ENCODE data around the gene FOXP1.
"Not testable (repeated sequence)": the region's sequence is repeated elsewhere in the genome, so short reads cannot be mapped to it uniquely, and the experiment has no call there.

The FOXP1 gene

DNA sequence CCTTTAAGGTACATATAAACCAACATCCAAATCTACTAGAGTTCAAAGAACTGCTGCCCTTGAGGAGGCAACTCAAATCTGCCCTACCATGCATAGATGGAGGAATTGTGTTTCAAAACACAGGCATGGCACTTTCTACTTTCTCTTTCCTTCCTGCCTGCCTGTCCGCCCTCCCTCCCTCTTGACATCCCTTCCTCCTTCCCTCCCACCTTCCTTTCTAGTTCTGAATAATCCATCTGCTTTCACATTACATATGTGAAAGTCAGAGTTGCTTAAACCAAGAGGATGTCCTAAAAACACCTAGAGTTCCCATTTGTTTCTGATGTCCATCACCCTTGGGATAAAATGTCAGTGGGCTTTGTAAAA is 537.6 kb downstream of the FOXP1 start:
- DNase-seq: no peak

DNA sequence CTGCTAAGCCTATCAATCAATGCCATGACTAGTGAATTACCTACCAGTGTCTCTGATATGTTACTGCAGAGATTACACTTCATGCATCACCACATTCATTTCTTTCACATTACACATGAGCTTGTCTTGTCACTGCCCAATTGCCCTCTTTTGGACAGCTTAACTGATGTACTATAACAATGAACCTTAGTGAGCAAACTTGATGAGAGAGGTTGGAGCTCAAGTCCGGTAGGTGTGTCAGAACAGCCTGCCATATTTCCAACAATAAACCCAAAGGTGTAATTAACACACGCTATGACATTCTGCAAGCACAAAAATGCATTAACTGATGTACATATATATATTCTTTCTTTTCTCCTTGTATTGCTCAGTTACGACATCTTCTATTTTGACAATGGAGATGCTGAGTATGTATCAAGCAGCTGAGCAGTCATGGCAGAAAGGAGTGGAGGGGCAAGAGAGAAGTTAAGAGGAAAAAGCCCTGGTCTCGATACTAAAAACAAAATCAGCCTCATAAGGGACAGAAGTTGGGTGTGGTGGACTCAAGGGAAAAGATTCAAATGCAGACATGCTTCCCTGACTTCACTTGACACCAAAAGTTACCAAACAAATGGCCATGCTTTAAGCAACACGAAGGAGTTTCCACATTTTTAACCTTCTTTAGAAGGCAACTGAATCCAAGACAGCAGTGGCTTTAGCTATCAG is 538.2 kb downstream of the FOXP1 start:
- DNase-seq: no peak

DNA sequence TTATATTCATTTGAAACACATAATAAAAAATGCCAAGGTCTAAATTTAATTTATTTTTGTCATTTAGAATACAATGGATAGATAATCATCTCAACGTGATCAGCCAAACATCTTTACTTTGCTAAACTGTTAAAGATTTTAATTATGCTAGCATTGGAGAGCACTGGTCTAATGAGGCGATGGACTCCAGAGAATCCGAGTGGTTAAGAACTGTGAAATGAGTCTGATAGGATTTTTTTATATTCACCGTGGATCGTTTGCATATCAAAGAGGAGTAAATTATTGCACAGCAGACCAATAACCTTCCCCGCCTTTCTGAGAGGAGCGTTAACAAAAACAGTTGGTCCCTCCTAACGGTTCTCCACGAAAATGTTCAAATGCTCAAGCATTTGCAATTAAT is 540.8 kb downstream of the FOXP1 start:
- DNase-seq: no peak

DNA sequence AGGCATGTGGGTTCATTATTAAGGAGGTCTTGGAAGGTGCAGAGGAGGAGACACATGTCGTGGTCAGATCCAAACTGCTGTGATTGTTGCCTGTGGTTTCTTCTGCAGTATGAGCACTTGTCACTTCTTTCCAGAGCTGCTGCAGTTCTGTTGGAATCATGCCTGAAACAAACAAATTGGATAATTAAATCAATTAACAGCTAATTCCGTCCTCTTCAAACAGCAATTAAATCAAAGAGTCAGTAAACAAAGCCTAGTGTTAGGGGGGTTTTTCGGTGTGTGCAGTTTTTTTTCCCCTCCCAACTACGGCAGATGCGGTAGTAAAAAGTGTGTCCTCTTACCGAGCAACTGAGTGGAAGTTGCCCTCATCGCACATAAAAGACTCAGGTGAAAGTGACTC is 542.2 kb downstream of the FOXP1 start:
- DNase-seq: no peak

DNA sequence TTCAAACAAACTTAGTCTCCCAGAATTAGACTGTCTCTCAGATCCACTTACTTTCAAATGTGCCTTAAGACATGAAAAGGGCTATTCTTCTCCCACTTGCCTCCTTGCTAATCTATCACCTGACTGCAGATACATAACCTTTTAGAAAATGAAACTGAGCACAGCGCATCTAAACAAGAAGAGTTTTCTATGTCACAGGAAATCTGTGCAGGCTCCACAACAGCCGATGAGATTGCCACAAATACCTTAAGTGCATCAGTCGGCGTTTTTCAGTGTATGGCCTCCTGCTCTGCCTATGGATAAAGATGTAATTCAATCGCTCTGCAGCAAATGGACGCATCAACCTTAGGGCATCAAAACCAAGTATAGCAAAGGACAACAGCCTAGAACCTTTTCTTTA is 544.2 kb downstream of the FOXP1 start:
- DNase-seq: no peak

DNA sequence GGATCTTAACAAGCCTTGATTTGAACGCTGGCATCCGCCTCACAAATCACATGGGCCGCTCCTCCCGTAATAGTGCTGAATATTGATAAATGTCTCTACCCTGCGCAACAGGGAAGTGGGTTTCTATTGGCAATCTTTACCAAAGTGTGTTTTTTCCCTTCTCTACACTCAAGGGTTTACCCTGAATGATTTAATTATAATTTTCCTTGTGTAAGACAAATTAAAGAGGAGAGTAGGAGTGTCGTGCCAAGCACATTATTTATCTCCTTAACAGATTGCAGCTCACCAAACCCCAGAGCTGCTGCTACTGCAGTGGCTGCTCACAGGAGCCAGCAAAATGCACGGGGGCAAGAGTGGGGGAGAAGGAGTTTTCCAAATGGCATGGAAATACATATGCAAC is 545.8 kb downstream of the FOXP1 start:
- DNase-seq: no peak

DNA sequence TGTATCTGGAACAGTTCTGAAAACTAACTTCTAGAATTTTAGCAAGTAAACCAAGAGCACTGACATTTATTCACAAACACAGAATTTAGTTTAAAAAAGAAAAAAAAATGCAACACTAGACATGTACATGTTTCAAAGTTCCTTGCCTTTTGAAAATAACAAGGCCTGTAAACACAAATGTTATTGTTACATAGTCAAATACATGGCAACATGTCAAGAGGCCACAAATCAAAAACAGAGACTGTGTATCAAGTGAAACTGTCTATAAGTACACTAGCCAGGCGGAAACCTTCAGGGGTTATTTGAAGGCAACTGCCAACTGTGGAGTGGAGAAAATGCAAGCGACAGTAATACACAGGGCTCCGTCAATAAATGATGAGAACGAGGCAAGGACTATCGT is 547.6 kb downstream of the FOXP1 start:
- no peak for DNase-seq

DNA sequence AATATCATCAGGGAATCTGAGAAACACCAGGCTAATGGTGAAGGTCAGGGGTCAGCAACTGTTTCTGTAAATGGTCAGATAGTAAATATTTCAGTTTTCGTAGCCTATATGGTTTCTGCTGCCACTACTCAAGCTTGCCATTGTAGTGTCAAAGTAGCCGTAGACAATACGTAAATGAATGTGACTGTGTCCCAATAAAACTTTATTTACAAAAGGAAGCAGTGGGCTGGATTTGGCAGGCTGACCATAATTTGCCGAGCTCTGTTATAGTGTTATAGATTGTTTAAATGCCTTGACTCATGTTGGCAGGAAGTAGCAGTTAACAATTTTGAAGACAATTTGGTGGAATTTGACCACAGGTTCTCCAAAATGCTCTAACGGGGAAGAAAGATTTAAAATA is 548.2 kb downstream of the FOXP1 start:
- DNase-seq: no peak

DNA sequence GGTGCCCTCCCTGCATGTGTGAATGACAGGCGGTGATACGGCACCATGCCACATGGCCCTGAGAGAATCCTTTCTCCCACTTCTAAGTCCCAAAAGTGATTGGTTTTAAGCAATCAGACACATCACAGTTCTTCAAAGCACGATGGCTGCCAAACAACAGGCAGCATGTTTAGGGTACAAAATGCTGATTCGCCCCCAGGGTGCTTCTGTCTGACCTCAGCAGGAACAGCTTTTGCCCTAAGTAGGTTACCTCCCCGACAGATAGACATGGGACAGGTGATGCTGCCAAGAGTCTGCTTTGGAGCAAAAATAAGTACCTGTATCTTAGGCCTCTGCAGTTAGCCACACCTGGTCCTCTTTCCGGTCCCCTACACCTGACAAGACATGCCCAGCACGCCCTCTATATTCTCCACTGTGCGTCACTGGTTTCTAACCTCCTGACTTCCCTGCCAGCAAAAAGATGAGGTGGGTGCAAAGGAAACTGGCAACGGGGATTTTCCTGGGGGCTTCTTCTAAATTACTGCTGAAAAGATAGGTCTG is 549.8 kb downstream of the FOXP1 start:
- no peak for DNase-seq

DNA sequence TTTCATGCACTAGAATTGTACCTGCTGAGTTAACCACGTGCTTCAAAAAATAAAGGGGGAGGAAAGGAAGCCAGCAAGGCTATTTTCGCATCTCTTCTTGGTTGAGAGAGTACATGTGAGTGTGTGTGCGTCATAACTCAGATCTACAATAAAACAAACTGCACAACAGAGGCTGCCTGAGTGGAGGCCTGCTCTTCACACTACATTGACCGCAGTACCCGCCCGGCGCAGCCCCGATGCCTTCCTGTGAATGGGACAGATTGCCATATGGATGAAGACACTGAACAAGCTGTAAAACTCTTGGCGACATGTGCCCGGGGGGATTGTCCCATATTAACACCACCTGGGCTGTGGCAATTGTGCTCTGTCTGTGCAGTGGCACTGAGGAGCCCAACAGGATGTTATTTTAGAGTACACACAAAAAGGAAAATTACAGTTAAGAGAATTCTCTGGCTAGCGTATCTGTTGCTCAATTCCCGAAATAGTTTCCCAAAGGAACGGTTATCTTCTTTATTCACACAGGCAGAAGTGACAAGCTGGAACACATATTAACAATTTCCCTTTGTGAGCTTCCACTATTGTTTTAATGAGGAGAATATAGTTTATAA is 551.5 kb downstream of the FOXP1 start:
- DNase-seq: no peak

DNA sequence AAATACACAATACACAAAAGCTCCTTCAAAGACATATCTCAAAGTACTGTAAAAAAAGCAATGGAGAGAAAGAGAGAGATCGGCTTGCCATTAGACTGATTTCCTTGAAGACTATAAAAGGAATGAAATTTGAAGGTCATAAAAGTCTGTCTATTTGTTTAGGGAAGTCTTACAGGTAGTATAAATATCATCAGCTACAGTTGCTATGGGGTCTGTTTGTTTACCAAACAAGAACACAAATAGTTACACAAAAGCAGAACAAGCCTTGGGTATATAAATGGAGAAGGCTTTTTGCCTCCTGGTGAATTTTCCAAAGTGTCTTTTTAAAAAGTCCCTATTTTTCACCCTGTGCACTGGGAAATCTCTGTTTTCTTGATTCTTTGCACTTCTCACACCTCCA is 552.3 kb downstream of the FOXP1 start:
- DNase-seq: no peak

DNA sequence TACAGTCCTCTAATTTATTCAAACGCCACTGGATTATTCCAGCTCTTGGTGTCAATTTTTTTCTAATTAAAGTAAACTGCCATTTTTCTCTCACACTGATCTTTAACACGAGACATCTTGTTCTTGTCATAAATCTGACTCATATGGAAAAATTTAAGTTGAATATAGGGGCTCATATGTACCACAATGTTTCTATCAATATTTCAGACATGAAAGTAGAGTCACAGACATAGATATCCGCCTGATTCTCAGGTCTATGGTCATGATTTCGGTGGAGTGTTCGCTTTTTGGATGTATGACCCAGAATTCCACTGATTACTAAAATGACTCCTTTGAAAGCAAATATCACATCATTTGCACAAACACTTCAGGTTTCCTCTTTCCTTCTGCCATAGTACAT is 552.8 kb downstream of the FOXP1 start:
- no peak for DNase-seq

DNA sequence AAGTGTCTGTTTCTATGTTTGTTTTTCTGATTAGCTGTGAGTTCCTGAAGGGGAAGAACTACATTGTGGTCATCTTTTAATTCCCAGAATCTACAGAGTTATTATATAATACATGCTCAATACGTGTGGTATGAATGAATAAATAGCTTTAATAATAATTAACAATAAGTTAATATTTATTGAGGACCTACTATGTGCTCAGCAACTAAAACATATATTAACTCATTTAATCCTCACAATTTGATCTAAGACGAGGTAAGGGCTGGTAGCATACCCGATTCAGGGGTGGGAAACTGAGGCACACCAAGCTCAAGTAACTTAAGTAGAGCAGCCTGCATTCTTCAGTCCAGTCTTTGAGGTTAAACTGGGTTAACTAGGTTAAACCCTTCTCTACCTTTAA is 553.8 kb downstream of the FOXP1 start:
- DNase-seq: no peak

DNA sequence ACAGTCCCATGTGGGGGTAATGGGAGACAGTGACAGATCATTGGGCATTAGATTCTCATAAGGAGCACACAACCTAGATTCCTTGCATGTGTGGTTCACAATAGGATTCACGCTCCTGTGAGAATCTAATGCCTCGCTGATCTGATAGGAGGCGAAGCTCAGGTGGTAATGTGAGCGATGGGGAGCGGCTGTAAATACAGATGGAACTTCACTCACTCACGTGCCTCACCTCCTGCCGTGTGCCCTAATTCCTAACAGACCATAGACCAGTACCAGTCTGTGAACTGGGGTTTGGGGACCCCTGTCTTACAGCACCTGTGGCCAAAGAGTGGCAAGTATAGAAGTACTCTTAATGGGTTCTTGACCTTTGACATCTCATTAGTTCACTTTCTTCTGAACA is 554.7 kb downstream of the FOXP1 start:
- no peak for DNase-seq

DNA sequence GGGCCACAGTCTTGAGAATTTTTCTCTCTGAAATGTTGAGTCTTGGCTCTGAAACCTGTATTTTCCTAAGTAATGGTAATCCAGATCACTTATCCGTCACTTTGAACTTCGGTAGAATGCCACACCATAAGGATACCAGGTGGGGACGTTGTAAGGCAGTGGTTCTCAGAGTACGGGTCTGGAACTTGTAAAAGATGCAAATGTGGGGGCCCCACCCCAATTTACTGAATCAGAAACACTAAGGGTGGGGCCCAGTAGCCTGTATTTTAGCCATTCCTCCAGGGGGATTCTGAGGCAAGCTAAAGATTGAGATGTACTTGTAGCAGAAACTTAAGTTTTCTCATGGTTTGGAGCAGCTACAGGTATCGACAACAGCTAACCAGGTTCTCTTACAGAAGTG is 555.3 kb downstream of the FOXP1 start:
- DNase-seq: no peak

DNA sequence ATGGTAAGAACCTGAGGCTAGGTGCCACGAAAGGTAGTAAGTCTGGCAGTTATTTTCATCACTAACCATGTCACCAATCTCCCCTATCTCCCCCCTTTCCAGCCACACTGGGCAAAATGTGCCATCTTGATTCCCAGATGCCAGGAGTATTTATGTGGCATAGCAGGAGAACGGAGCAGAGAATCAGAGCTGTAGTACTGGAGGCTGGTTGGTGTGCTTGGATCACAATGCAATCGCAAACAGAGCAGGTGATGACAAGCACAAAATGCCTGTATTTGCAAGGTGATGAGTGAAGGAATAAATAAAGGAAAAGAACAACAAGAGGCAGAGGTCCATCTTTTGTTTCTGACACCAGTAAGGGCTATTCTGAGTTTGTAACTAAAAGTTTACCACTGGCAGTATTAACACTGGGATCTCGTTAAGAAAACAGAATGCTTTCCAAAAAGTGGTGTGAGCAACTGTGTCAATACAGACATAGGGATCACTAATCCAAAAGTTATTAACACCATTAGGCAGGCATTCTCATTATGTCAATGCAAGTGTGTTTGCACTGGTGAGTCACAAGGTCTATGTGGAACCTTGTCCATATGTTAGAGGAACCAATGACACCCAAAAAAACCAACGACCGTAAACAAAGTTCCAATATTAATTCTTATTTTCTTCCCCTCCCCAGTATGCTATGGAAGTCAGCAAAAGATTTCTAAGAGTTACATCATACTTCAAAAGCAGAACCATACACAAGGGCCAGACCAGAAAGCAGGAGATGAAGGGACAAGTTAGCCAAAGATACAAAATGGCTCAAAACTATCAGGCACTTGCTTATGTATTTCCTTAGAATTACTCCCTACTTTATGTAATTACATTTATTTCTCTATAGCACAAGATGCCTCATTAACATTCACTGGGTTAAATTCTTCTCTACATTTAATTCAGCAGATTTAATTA is 556.6 kb downstream of the FOXP1 start:
- DNase-seq: no peak

DNA sequence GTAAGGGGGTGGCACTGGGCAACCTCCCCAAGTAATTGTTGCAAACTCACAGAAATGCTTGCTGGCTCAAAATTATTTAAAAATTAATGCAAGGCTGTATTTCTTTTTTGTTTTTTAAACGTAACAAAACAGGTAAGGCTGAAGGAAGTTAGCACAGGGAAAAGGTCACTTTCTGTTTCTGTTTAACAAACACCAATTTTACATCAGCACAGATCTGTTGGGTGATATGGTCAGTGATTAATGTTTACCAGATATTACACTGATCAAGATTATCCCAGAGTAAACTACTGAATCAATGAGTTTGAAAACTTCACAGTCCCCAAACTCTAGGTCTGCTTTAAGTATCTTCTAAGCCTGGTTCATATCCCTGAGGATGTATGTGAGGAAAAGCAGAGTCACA is 558.0 kb downstream of the FOXP1 start:
- DNase-seq: no peak

DNA sequence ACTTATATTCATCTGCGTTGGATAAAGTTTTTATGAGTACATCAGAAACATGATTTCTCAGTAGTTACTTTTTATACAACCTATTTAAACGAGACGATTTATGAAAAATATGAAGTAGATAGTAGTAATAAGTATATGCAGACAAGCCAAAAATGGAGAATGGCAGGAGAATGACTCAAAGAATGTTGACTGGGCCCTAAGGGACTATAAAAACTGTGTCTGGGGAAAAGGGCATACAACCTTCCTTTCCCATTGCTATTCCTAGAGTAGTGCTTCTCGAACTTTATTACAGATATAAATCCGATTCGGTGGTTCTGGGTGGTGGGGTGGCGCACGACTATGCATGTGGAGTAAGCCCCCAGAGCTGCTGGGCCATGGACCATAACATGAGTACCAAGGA is 558.5 kb downstream of the FOXP1 start:
- DNase-seq: no peak

DNA sequence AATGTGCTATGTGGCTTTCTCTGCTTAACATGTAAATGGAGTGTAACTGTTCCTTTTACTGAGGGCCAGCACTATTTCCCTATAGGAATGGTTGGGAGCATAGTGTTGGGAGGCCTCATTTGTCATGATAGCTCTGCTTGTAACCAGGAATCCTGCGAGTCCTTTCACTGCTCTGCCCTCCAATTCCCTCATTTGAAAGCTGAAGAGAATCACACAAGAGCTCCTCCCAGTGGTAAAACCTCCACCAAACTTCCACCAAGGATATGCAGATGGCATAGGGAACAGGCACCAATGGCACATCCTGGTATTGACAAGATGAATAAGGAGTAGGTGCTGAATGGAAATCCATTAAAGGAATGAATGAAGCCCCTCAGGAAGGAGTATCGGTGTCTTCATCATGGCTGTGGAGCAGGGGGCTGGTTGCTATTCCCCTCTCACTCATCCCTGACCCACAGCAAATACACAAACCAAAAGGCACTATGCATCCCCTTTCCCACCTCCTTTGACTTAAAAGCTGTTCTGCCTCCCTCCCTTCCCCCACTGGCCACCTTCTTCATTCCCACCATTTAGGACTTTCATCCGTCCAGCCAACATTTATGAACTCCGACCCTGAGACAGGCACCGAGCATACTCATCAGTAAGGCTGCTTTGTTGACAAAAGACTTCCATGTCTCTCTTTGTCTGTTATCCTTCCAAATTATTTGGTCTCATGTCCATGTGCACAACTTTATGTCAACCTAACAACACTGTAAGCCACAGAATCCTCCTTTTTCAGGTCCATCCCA is 560.8 kb downstream of the FOXP1 start:
- no peak for DNase-seq

DNA sequence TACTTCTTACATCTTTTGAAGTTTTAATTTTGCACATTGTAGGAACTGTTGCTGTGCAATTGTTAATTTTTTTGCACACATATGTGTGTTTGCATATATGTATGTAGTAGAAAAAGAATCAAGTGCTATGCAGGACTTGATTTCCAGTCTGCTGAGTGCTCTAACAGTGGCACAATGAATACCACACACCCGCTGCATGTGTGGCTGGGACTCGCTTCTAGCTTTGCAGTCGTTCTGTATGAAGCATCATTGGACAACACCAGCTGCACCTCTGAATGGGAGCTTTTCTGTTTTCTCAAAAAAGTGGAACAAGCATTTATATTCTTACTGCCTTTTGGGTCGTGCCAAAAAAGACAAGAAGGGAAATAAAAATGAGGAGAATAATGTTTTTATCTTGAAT is 564.7 kb downstream of the FOXP1 start:
- no peak for DNase-seq

DNA sequence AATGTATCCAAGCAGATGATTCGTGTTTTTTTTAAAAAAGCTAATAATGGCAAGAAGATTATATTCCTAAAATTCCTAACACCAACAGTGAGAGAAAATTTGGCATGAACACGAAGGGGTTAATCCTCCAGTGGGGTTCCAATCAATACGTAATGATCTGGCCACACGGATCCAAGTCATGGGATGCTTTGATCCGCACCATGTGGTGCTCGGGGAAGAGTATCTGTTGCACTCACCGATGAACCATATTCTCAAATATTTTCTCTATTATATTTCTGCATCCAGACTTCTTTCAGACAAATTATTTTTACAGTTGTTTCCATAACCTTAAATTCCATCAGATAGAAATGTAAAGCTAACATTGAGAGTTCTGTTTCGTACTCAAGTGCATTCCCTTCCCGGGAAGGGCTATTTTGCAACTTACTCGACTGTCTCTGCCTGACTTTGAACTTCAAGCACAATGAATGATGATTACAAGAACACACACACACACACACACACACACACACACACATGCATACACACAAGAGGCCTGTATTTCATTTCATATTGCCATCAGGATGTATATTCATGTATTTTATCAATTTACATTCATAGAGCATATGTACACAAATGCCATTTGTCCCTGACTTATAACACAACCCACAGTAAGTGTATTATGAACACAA is 567.2 kb downstream of the FOXP1 start:
- no peak for DNase-seq

DNA sequence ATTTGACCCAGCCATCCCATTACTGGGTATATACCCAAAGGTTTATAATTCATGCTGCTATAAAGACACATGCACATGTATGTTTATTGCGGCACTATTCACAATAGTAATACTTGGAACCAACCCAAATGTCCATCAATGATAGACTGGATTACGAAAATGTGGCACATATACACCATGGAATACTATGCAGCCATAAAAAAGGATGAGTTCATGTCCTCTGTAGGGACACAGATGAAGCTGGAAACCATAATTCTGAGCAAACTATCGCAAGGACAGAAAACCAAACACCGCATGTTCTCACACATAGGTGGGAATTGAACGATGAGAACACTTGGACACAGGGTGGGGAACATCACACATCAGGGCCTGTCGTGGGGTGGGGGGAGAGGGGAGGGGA is 568.9 kb downstream of the FOXP1 start:
- DNase-seq: not testable (repeated sequence)

All from activated CD4-positive, alpha-beta T cell treated with anti-CD3 and anti-CD28 coated beads for 4 hours (primary cell).